ENCODE data around the gene STK16. TPM values are rescaled to one million over a fixed set of nuclear protein-coding genes. Genes with fewer than 3 reads are reported as not detected.
"Not testable (repeated sequence)": the region's sequence is repeated elsewhere in the genome, so short reads cannot be mapped to it uniquely, and the experiment has no call there.

The STK16 gene
- total RNA-seq, 1 donor from 2014 or later, result 29.1 TPM

GRCh38 chr2:219253753-219254589, 8.7 kb downstream of the STK16 start, which contains the start of gene TUBA4A:
Gene TUBA4A (minus strand): TSS chr2:219253918. CDS start chr2:219253858, 60 bp downstream.
- peaks cover 47% of the 10 kb centered on the region for H3K4me1 Mint-ChIP-seq
- H3K27ac Mint-ChIP-seq, result peak within 1 kb of the TSS; percentile 91
- DNase-seq, result peak; percentile 97
- H3K27me3 Mint-ChIP-seq, result no peaks in the 10 kb centered on the region
- no peaks in the 10 kb centered on the region for H3K9me3 Mint-ChIP-seq
- H3K4me3 Mint-ChIP-seq, result peak within 1 kb of the TSS; percentile 80
- peaks cover 39% of the 10 kb centered on the region for H3K36me3 Mint-ChIP-seq (ENCODE audit: low read depth)
- intact Hi-C loops (cut with micrococcal nuclease), result loop anchor here (1.0 to 5.0 kb wide), 12 partner anchors 9 to 687 kb away; partner anchors contain the start of genes ANKZF1, ATG9A, CHPF and CNOT9

GRCh38 chr2:219254590-219255201, 9.4 kb downstream of the STK16 start:
- Mint-ChIP-seq H3K4me1 (peaks cover 40% of the 10 kb centered on the region), H3K4me3 (peak overlapping the region; percentile 80), H3K36me3 (ENCODE audit: low read depth) (peaks cover 32% of the 10 kb centered on the region), H3K9me3 (no peaks in the 10 kb centered on the region), H3K27me3 (peaks cover 3% of the 10 kb centered on the region), H3K27ac (peak overlapping the region; percentile 91)
- intact Hi-C loops (cut with micrococcal nuclease), result loop anchor here (1.0 to 5.0 kb wide), 4 partner anchors 94 to 687 kb away; partner anchors contain the start of genes CNOT9, NHEJ1 and USP37
- peak; percentile 85 for DNase-seq

- Mint-ChIP-seq H3K27me3 (peaks cover 18% of the 10 kb centered on the region), H3K4me1 (peaks cover 13% of the 10 kb centered on the region)
- DNase-seq; H3K4me3 Mint-ChIP-seq; H3K9me3 Mint-ChIP-seq; H3K36me3 Mint-ChIP-seq (ENCODE audit: low read depth); H3K27ac Mint-ChIP-seq; intact Hi-C loops (cut with micrococcal nuclease): not testable (repeated sequence)
Observed at GRCh38 chr2:219258942-219259341, 13.7 kb downstream of the STK16 start.

DNA sequence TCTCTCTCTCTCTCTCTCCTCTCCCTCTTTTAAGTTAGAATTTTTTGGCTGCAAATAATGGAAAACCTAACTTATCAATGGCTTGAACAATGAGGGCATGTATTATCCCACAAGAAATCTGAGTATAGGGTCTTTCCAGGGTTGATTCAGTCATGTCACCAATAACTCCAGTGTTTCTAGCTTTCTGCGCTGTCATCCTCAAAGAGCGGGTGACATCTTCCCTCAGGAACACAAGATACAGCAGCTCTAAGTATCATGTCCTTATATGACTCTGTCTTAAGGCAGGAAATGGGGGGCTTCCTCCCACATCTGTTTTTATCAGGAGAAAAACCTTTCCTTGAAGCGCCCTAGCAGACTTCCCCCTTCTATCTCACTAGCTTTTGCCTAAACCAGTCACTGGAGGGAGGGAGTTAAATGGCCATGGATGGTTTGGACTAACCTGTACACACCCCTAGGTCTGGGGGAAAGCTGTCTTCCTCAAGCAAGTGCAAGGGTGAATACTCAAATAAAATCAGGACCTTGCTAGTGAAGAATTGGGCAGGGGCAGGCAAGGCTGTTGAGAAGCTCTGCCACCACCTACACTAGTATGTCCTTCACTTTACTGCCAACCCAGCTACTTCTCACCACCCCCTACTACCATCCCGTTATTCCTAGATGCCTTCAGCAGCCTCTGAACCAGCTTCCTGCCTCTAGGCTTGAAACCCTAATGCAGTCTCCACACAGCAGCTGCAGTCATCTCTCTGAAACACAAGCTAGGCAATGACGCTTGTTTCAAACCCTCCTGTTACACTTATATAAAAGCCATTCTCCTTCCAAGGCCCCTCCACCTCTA, 16.0 kb downstream of the STK16 start:
- intact Hi-C loops (cut with micrococcal nuclease), result no loop called here
- no peaks in the 10 kb centered on the region for H3K36me3 Mint-ChIP-seq (ENCODE audit: low read depth)
- H3K4me3 Mint-ChIP-seq, result no peak overlapping the region
- H3K27me3 Mint-ChIP-seq, result peaks cover 18% of the 10 kb centered on the region
- no peak for DNase-seq
- peaks cover 2% of the 10 kb centered on the region for H3K4me1 Mint-ChIP-seq
- H3K27ac Mint-ChIP-seq, result no peak overlapping the region
- no peaks in the 10 kb centered on the region for H3K9me3 Mint-ChIP-seq

DNA sequence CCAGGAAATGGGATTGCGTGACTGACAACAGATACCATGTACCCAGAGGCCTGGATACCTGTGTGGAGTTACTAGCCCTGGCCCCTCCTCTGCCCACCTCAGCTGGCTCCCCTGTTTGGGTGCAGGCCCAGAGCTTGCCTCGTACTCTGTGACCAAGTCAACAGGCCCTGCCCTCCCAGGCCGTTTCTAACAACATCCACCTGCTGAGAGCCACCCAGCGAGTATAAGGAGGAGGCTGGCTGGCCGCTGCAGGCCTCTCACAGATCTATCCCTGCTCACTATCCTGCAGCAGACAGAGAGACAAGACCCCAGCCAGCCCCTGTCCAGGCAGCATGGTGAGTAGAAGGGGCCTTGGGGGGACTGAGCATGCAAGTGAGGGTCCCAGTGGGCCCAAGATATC, 21.0 kb downstream of the STK16 start:
- Mint-ChIP-seq H3K9me3 (no peaks in the 10 kb centered on the region), H3K27ac (no peak overlapping the region), H3K27me3 (peaks cover 11% of the 10 kb centered on the region), H3K4me3 (no peak overlapping the region), H3K36me3 (ENCODE audit: low read depth) (no peaks in the 10 kb centered on the region), H3K4me1 (no peaks in the 10 kb centered on the region)
- intact Hi-C loops (cut with micrococcal nuclease), result no loop called here
- DNase-seq, result no peak

DNA sequence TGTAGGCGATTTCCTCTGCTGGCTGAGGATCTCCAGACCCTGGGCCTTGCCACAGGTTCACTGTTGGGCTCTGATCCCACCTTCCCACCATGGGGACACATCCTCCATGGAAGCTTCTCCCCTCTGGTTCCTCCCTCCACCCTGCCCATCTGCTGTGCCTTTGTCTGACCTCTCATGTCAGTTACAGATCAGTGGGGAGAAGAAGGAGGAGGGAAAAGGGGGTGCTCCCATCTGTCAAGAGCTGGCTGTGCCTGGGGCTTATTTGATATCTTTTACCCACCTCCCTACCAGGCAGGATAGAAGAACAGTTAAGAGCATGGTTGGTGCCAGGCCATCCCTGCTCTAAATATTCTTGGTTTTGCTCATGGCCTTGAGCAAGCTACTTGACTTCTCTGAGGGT, 21.6 kb downstream of the STK16 start:
- Mint-ChIP-seq H3K36me3 (ENCODE audit: low read depth) (no peaks in the 10 kb centered on the region), H3K9me3 (no peaks in the 10 kb centered on the region), H3K27ac (no peak overlapping the region), H3K4me3 (no peak overlapping the region), H3K27me3 (peaks cover 11% of the 10 kb centered on the region), H3K4me1 (no peaks in the 10 kb centered on the region)
- DNase-seq, result no peak
- intact Hi-C loops (cut with micrococcal nuclease), result no loop called here

- Mint-ChIP-seq H3K4me1 (no peaks in the 10 kb centered on the region), H3K4me3 (no peak overlapping the region), H3K9me3 (no peaks in the 10 kb centered on the region), H3K27me3 (peaks cover 12% of the 10 kb centered on the region), H3K36me3 (ENCODE audit: low read depth) (no peaks in the 10 kb centered on the region), H3K27ac (no peak overlapping the region)
- DNase-seq, result no peak
- intact Hi-C loops (cut with micrococcal nuclease), result no loop called here
Observed at GRCh38 chr2:219268294-219268693, 23.0 kb downstream of the STK16 start.

- intact Hi-C loops (cut with micrococcal nuclease), result no loop called here
- Mint-ChIP-seq H3K4me3 (no peak overlapping the region), H3K27me3 (peaks cover 12% of the 10 kb centered on the region), H3K9me3 (no peaks in the 10 kb centered on the region), H3K4me1 (no peaks in the 10 kb centered on the region), H3K27ac (no peak overlapping the region), H3K36me3 (ENCODE audit: low read depth) (no peaks in the 10 kb centered on the region)
- DNase-seq, result no peak
Observed at GRCh38 chr2:219269362-219270054, 24.2 kb downstream of the STK16 start.

GRCh38 chr2:219270055-219270372, 24.7 kb downstream of the STK16 start:
- intact Hi-C loops (cut with micrococcal nuclease), result no loop called here
- H3K4me3 Mint-ChIP-seq, result no peak overlapping the region
- H3K9me3 Mint-ChIP-seq, result no peaks in the 10 kb centered on the region

DNA sequence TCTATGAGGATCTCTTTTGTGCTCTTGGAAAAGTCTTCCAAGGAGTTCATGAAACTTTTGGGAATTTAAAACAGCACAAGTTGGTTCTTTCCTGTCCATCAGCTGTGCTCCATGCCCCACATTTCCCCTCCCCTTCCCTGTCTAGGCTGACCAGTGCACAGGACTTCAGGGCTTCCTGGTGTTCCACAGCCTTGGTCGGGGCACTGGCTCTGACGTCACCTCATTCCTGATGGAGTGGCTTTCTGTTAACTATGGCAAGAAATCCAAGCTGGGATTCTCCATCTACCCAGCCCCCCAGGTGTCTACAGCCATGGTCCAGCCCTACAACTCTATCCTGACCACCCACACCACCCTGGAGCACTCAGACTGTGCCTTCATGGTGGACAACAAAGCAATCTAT, 25.7 kb downstream of the STK16 start:
- Mint-ChIP-seq H3K4me1 (no peaks in the 10 kb centered on the region), H3K27ac (no peak overlapping the region), H3K36me3 (ENCODE audit: low read depth) (no peaks in the 10 kb centered on the region), H3K27me3 (peaks cover 12% of the 10 kb centered on the region), H3K4me3 (no peak overlapping the region), H3K9me3 (no peaks in the 10 kb centered on the region)
- no peak for DNase-seq
- intact Hi-C loops (cut with micrococcal nuclease), result no loop called here

More at GRCh38 chr2:219270055-219270372, 24.7 kb downstream of the STK16 start:
- peaks cover 12% of the 10 kb centered on the region for H3K27me3 Mint-ChIP-seq
- no peak overlapping the region for H3K27ac Mint-ChIP-seq
- no peaks in the 10 kb centered on the region for H3K4me1 Mint-ChIP-seq
- no peak for DNase-seq
- H3K36me3 Mint-ChIP-seq (ENCODE audit: low read depth), result no peaks in the 10 kb centered on the region

DNA sequence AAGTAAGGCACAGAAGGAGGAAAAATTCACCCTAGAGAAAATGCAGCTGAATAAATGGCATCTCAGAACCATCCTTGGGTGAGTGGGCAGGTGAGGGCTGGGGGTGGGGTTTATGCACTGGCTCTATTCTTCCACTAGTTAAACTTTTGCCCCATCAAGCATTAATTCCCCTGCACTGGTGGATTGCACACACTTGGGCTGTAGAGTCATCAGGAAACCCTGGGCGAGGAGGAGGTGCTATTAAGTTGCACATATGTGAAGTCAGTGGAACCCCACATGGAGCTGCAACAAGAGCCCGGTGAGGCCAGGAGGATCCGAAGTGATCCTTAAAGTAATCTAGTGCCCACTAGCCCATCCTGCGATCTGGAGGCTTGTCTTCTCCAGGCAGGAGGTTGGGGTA, 27.1 kb downstream of the STK16 start:
- DNase-seq, result no peak
- Mint-ChIP-seq H3K9me3 (no peaks in the 10 kb centered on the region), H3K27ac (no peak overlapping the region), H3K4me3 (no peak overlapping the region), H3K36me3 (ENCODE audit: low read depth) (no peaks in the 10 kb centered on the region), H3K27me3 (peaks cover 12% of the 10 kb centered on the region), H3K4me1 (peaks cover 3% of the 10 kb centered on the region)
- intact Hi-C loops (cut with micrococcal nuclease), result no loop called here

DNA sequence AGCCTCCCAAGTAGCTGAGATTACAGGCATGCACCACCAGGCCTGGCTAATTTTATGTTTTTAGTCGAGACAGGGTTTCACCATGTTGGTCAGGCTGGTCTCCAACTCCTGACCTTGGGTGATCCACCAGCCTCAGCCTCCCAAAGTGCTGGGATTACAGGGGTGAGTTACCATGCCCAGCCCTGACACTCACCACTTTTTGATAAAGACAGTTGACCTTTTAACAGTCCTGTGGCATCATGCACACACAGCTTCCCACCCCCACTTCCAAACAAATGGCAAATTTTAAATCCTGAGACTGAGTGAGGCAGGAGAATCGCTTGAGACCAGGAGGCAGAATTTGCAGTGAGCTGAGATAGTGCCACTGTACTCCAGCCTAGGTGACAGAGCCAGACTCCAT, 27.7 kb downstream of the STK16 start:
- no peak for DNase-seq
- Mint-ChIP-seq H3K27ac (no peak overlapping the region), H3K36me3 (ENCODE audit: low read depth) (no peaks in the 10 kb centered on the region), H3K4me1 (peaks cover 10% of the 10 kb centered on the region), H3K27me3 (peaks cover 12% of the 10 kb centered on the region), H3K4me3 (no peak overlapping the region), H3K9me3 (no peaks in the 10 kb centered on the region)
- intact Hi-C loops (cut with micrococcal nuclease), result no loop called here

- intact Hi-C loops (cut with micrococcal nuclease), result no loop called here
- Mint-ChIP-seq H3K36me3 (ENCODE audit: low read depth) (no peaks in the 10 kb centered on the region), H3K27me3 (peaks cover 12% of the 10 kb centered on the region), H3K4me3 (no peak overlapping the region), H3K27ac (no peak overlapping the region), H3K4me1 (peaks cover 16% of the 10 kb centered on the region), H3K9me3 (no peaks in the 10 kb centered on the region)
- DNase-seq, result no peak
Observed at GRCh38 chr2:219273937-219274336, 28.7 kb downstream of the STK16 start.

Measured in activated CD4-positive, alpha-beta T cell treated with anti-CD3 and anti-CD28 coated beads, Interleukin-2, amount 10 ng/mL, durations not matched to agents 24 days and 14 days (primary cell).